Measurements from ENCODE around the gene MAST4.

The MAST4 gene

GRCh38 chr5:67192719-67193438 is 596.7 kb downstream of the MAST4 start:
- Histone ChIP-seq H3K9me3 (ENCODE audit: control extremely low read depth in 1 of 5, control insufficient read depth in 4 of 5, insufficient read depth in 2 of 5, low read depth in 1 of 5, low read length in 4 of 5) (no peaks in the 10 kb centered on the region), H3K27ac (ENCODE audit: insufficient read depth in 1 of 2, low read depth in 1 of 2, low read length in 2 of 2, poor library complexity in 1 of 2, severe bottlenecking in 2 of 2) (peak overlapping the region in 1 of 2 experiments; percentile 58), H3K4me1 (ENCODE audit: control extremely low read depth in 1 of 4, control insufficient read depth in 4 of 4, insufficient read depth in 4 of 4, low read length in 3 of 4) (peaks cover 6 to 67% (median 37%) of the 10 kb centered on the region in 4 experiments), H3K27me3 (replicated peaks in 2 of 5; ENCODE audit: control insufficient read depth in 4 of 5, insufficient read depth in 5 of 5, low read length in 4 of 5) (no peaks in the 10 kb centered on the region), H3K4me3 (ENCODE audit: control insufficient read depth in 1 of 7, extremely low read depth in 1 of 7, insufficient read depth in 4 of 7, low read depth in 2 of 7, low read length in 6 of 7) (peak overlapping the region in 2 of 7 experiments; percentile 23 to 38), H3K36me3 (ENCODE audit: control insufficient read depth in 4 of 4, insufficient read depth in 4 of 4, low read length in 3 of 4) (peaks cover 0 to 4% (median 0%) of the 10 kb centered on the region in 4 experiments)
- 54% methylated on average over 5 of the region's 9 CpGs for WGBS (ENCODE audit: insufficient coverage)
- CTCF ChIA-PET = interaction anchor here (1.3 to 4.2 kb wide), 4 partner anchors 10 to 27 kb away, joined by 4 to 19 read pairs (median 6); no protein-coding TSS in a partner anchor
- POLR2A ChIA-PET = interaction anchor here (0.8 kb wide), 1 partner anchor 26 kb away, joined by 3 read pairs; no protein-coding TSS in a partner anchor
- DNase-seq = peak in 2 of 3 donors; percentile 69 to 78

- peaks cover 4 to 61% (median 32%) of the 10 kb centered on the region in 4 experiments for H3K4me1 ChIP-seq (ENCODE audit: control extremely low read depth in 1 of 4, control insufficient read depth in 4 of 4, insufficient read depth in 4 of 4, low read length in 3 of 4)
- POLR2A ChIA-PET = interaction anchor here (0.8 kb wide), 1 partner anchor 27 kb away, joined by 3 read pairs; no protein-coding TSS in a partner anchor
Measured at GRCh38 chr5:67193439-67193807, 597.2 kb downstream of the MAST4 start.

GRCh38 chr5:67194166-67194565 is 598.0 kb downstream of the MAST4 start:
- no peaks in the 10 kb centered on the region for H3K9me3 ChIP-seq (ENCODE audit: control extremely low read depth in 1 of 5, control insufficient read depth in 4 of 5, insufficient read depth in 2 of 5, low read depth in 1 of 5, low read length in 4 of 5)
- peaks cover 7 to 59% (median 32%) of the 10 kb centered on the region in 4 experiments for H3K4me1 ChIP-seq (ENCODE audit: control extremely low read depth in 1 of 4, control insufficient read depth in 4 of 4, insufficient read depth in 4 of 4, low read length in 3 of 4)
- no peak overlapping the region for H3K27ac ChIP-seq (ENCODE audit: insufficient read depth in 1 of 2, low read depth in 1 of 2, low read length in 2 of 2, poor library complexity in 1 of 2, severe bottlenecking in 2 of 2)
- ChIA-PET POLR2A (no interaction called here), CTCF (interaction anchor here (1.3 to 4.2 kb wide), 2 partner anchors 8 to 12 kb away, joined by 6 to 19 read pairs; no protein-coding TSS in a partner anchor)
- H3K36me3 ChIP-seq (ENCODE audit: control insufficient read depth in 4 of 4, insufficient read depth in 4 of 4, low read length in 3 of 4) = peaks cover 0 to 4% (median 0%) of the 10 kb centered on the region in 4 experiments
- no peak overlapping the region for H3K4me3 ChIP-seq (ENCODE audit: control insufficient read depth in 1 of 7, extremely low read depth in 1 of 7, insufficient read depth in 4 of 7, low read depth in 2 of 7, low read length in 6 of 7)
- WGBS (ENCODE audit: insufficient coverage) = 60% methylated on average over 1 of the region's 3 CpGs
- DNase-seq = peak in 1 of 3 donors; percentile 36
- H3K27me3 ChIP-seq (replicated peaks in 2 of 5; ENCODE audit: control insufficient read depth in 4 of 5, insufficient read depth in 5 of 5, low read length in 4 of 5) = no peaks in the 10 kb centered on the region

More at GRCh38 chr5:67193439-67193807, 597.2 kb downstream of the MAST4 start:
- Histone ChIP-seq H3K9me3 (ENCODE audit: control extremely low read depth in 1 of 5, control insufficient read depth in 4 of 5, insufficient read depth in 2 of 5, low read depth in 1 of 5, low read length in 4 of 5) (no peaks in the 10 kb centered on the region), H3K27ac (ENCODE audit: insufficient read depth in 1 of 2, low read depth in 1 of 2, low read length in 2 of 2, poor library complexity in 1 of 2, severe bottlenecking in 2 of 2) (peak overlapping the region in 1 of 2 experiments; percentile 58), H3K36me3 (ENCODE audit: control insufficient read depth in 4 of 4, insufficient read depth in 4 of 4, low read length in 3 of 4) (peaks cover 0 to 4% (median 0%) of the 10 kb centered on the region in 4 experiments), H3K4me3 (ENCODE audit: control insufficient read depth in 1 of 7, extremely low read depth in 1 of 7, insufficient read depth in 4 of 7, low read depth in 2 of 7, low read length in 6 of 7) (peak overlapping the region in 2 of 7 experiments; percentile 23 to 38), H3K27me3 (replicated peaks in 2 of 5; ENCODE audit: control insufficient read depth in 4 of 5, insufficient read depth in 5 of 5, low read length in 4 of 5) (no peaks in the 10 kb centered on the region)
- DNase-seq = no peak
- CTCF ChIA-PET = interaction anchor here (1.3 to 4.2 kb wide), 4 partner anchors 9 to 27 kb away, joined by 4 to 19 read pairs (median 6); no protein-coding TSS in a partner anchor
- WGBS (ENCODE audit: insufficient coverage) = no CpG with 5 or more reads among the region's 2 CpGs

- ChIA-PET CTCF (interaction anchor here (1.5 to 17.4 kb wide), 4 partner anchors 11 to 33 kb away, joined by 3 to 374 read pairs (median 7); no protein-coding TSS in a partner anchor), POLR2A (no interaction called here)
- no peak for DNase-seq
- Histone ChIP-seq H3K27me3 (replicated peaks in 2 of 5; ENCODE audit: control insufficient read depth in 4 of 5, insufficient read depth in 5 of 5, low read length in 4 of 5) (no peaks in the 10 kb centered on the region), H3K36me3 (ENCODE audit: control insufficient read depth in 4 of 4, insufficient read depth in 4 of 4, low read length in 3 of 4) (no peaks in the 10 kb centered on the region), H3K27ac (ENCODE audit: insufficient read depth in 1 of 2, low read depth in 1 of 2, low read length in 2 of 2, poor library complexity in 1 of 2, severe bottlenecking in 2 of 2) (peak overlapping the region in 1 of 2 experiments; percentile 17), H3K9me3 (ENCODE audit: control extremely low read depth in 1 of 5, control insufficient read depth in 4 of 5, insufficient read depth in 2 of 5, low read depth in 1 of 5, low read length in 4 of 5) (no peaks in the 10 kb centered on the region), H3K4me1 (ENCODE audit: control extremely low read depth in 1 of 4, control insufficient read depth in 4 of 4, insufficient read depth in 4 of 4, low read length in 3 of 4) (peaks cover 12 to 63% (median 40%) of the 10 kb centered on the region in 4 experiments), H3K4me3 (ENCODE audit: control insufficient read depth in 1 of 7, extremely low read depth in 1 of 7, insufficient read depth in 4 of 7, low read depth in 2 of 7, low read length in 6 of 7) (peak overlapping the region in 2 of 7 experiments; percentile 9 to 14)
- 96% methylated on average over 3 of the region's 7 CpGs for WGBS (ENCODE audit: insufficient coverage)
Measured at GRCh38 chr5:67195406-67196275, 599.4 kb downstream of the MAST4 start.

- H3K9me3 ChIP-seq (ENCODE audit: control extremely low read depth in 1 of 5, control insufficient read depth in 4 of 5, insufficient read depth in 2 of 5, low read depth in 1 of 5, low read length in 4 of 5) = peaks cover 0 to 2% (median 0%) of the 10 kb centered on the region in 5 experiments
- H3K4me1 ChIP-seq (ENCODE audit: control extremely low read depth in 1 of 4, control insufficient read depth in 4 of 4, insufficient read depth in 4 of 4, low read length in 3 of 4) = peaks cover 12 to 63% (median 41%) of the 10 kb centered on the region in 4 experiments
- H3K36me3 ChIP-seq (ENCODE audit: control insufficient read depth in 4 of 4, insufficient read depth in 4 of 4, low read length in 3 of 4) = no peaks in the 10 kb centered on the region
- no peaks in the 10 kb centered on the region for H3K27me3 ChIP-seq (replicated peaks in 2 of 5; ENCODE audit: control insufficient read depth in 4 of 5, insufficient read depth in 5 of 5, low read length in 4 of 5)
- H3K27ac ChIP-seq (ENCODE audit: insufficient read depth in 1 of 2, low read depth in 1 of 2, low read length in 2 of 2, poor library complexity in 1 of 2, severe bottlenecking in 2 of 2) = peak within 1 kb of the TSS in 1 of 2 experiments; percentile 17
- H3K4me3 ChIP-seq (ENCODE audit: control insufficient read depth in 1 of 7, extremely low read depth in 1 of 7, insufficient read depth in 4 of 7, low read depth in 2 of 7, low read length in 6 of 7) = peak within 1 kb of the TSS in 4 of 7 experiments; percentile 6 to 51 (median 16)
- WGBS (ENCODE audit: insufficient coverage) = 64% methylated on average over 4 of the region's 5 CpGs
- peak in 1 of 3 donors; percentile 39 for DNase-seq
- ChIA-PET CTCF (interaction anchor here (1.6 to 17.4 kb wide), 4 partner anchors 10 to 34 kb away, joined by 6 to 374 read pairs (median 8); no protein-coding TSS in a partner anchor), POLR2A (no interaction called here)
Measured at GRCh38 chr5:67196537-67197059, 600.4 kb downstream of the MAST4 start, which contains the start of gene CD180. Gene CD180 (minus strand): TSS chr5:67196799. CDS start chr5:67196641, 158 bp downstream.

- H3K27me3 ChIP-seq (replicated peaks in 2 of 5; ENCODE audit: control insufficient read depth in 4 of 5, insufficient read depth in 5 of 5, low read length in 4 of 5) = no peaks in the 10 kb centered on the region
- H3K27ac ChIP-seq (ENCODE audit: insufficient read depth in 1 of 2, low read depth in 1 of 2, low read length in 2 of 2, poor library complexity in 1 of 2, severe bottlenecking in 2 of 2) = no peak overlapping the region
- H3K9me3 ChIP-seq (ENCODE audit: control extremely low read depth in 1 of 5, control insufficient read depth in 4 of 5, insufficient read depth in 2 of 5, low read depth in 1 of 5, low read length in 4 of 5) = peaks cover 0 to 2% (median 0%) of the 10 kb centered on the region in 5 experiments
- ChIA-PET CTCF (interaction anchor here (1.6 to 17.4 kb wide), 3 partner anchors 9 to 35 kb away, joined by 7 to 374 read pairs (median 8); no protein-coding TSS in a partner anchor), POLR2A (no interaction called here)
- H3K36me3 ChIP-seq (ENCODE audit: control insufficient read depth in 4 of 4, insufficient read depth in 4 of 4, low read length in 3 of 4) = no peaks in the 10 kb centered on the region
- no peak for DNase-seq
- peaks cover 18 to 69% (median 47%) of the 10 kb centered on the region in 4 experiments for H3K4me1 ChIP-seq (ENCODE audit: control extremely low read depth in 1 of 4, control insufficient read depth in 4 of 4, insufficient read depth in 4 of 4, low read length in 3 of 4)
- no peak overlapping the region for H3K4me3 ChIP-seq (ENCODE audit: control insufficient read depth in 1 of 7, extremely low read depth in 1 of 7, insufficient read depth in 4 of 7, low read depth in 2 of 7, low read length in 6 of 7)
- no CpG with 5 or more reads among the region's 1 CpG for WGBS (ENCODE audit: insufficient coverage)
Measured at GRCh38 chr5:67197536-67197935, 601.3 kb downstream of the MAST4 start.
